Testis (tissue), 3 donors: ENCODE data around the gene MTFMT. TPM values are rescaled to one million over a fixed set of nuclear protein-coding genes. Genes with fewer than 3 reads are reported as not detected.
A peak's percentile ranks its signal among the peaks of the same experiment; 100 is the strongest.

Experiments
- DNase-seq: peaks from one replicate; pipeline ENCODE4 v3.0.0-alpha.2; 2019
- H3K27ac ChIP-seq, 2 donors: fragments of 200-600 bp; sonication (generic); one replicate each; pipeline ENCODE4 v1.5.1; 2019
- H3K27me3 ChIP-seq: fragments of 200-600 bp; sonication (generic); one replicate; pipeline ENCODE4 v1.5.1; 2019
- H3K36me3 ChIP-seq: fragments of 200-600 bp; sonication (generic); one replicate; pipeline ENCODE4 v1.5.1; 2017; ENCODE audit warnings: low read depth; ENCODE audit errors: missing control alignments
- H3K4me1 ChIP-seq: fragments of 200-600 bp; sonication (generic); one replicate; pipeline ENCODE4 v1.5.1; 2019
- H3K4me3 ChIP-seq, 2 donors: fragments of 200-600 bp; sonication (generic); one replicate each; pipeline ENCODE4 v1.5.1; 2017 to 2019
- H3K9me3 ChIP-seq: fragments of 200-600 bp; sonication (generic); one replicate; pipeline ENCODE4 v1.5.1; 2017
- CTCF ChIP-seq, 3 experiments: fragments of 450-650 bp in 2 of 3; fragments of 200-600 bp in 1 of 3; sonication (generic) in 1 of 3; IDR thresholded peaks; one replicate each; pipeline ENCODE4 v1.5.1; 2016 to 2019; ENCODE audit warnings: antibody characterized with exemption in 3 of 3, mild to moderate bottlenecking in 2 of 3, moderate library complexity in 1 of 3
- POLR2A ChIP-seq: fragments of 450-650 bp; IDR thresholded peaks from one replicate; pipeline ENCODE4 v1.6.1; 2017; ENCODE audit warnings: antibody characterized with exemption, mild to moderate bottlenecking, moderate library complexity
- WGBS, 2 donors: methylation state at CpG; one replicate each; pipeline ENCODE4 v1.1.5; 2018; 5-methylcytosine and 5-hydroxymethylcytosine counted together
- intact Hi-C: fragments of 100-400 bp; cut with DNase I; formaldehyde crosslinking; loops from one replicate; pipeline ENCODE4 v1.15.1; 2023; ENCODE audit warnings: low total_unique reads
- polyA plus RNA-seq: library from polyadenylated mRNA; stranded (reverse); fragments of 350-450 nt; fragmentation: Illumina TruSeq; extraction: RNeasy Lipid Tissue Mini Kit (QIAGEN cat#74804); gene quantifications from one replicate; pipeline ENCODE4 v1.2.3, GENCODE V29; 2014; ENCODE audit warnings: low read depth, low replicate concordance; ENCODE audit not compliant: insufficient read depth
- total RNA-seq, 2 donors: library from RNA; depleted of rRNA; stranded (reverse); fragments of >200 nt; gene quantifications; one replicate each; pipeline ENCODE4 v1.2.3, GENCODE V29; 2016

MTFMT gene
- total and polyA plus RNA-seq, 3 donors from 2014 or later = 12.1 to 34.4 (median 33.9) TPM

GRCh38 chr15:64997066-64997465, 32.4 kb downstream of the MTFMT start:
- no peaks in the 10 kb centered on the region for H3K4me1 ChIP-seq
- H3K36me3 ChIP-seq = no peaks in the 10 kb centered on the region
- H3K27ac ChIP-seq = no peak overlapping the region
- WGBS, 2 donors = 78 to 83% methylated on average over 5 of the region's 5 CpGs
- intact Hi-C loops = no loop called here
- no peak overlapping the region for H3K4me3 ChIP-seq
- H3K9me3 ChIP-seq = no peaks in the 10 kb centered on the region
- H3K27me3 ChIP-seq = no peaks in the 10 kb centered on the region
- no peak for DNase-seq
- no peak for TF ChIP-seq CTCF (IDR thresholded peaks at IDR 0.05)
- no peak for TF ChIP-seq POLR2A

- 79 to 88% methylated on average over 1 of the region's 1 CpG for WGBS, 2 donors
- no peak for TF ChIP-seq POLR2A
- TF ChIP-seq CTCF (IDR thresholded peaks at IDR 0.05) = no peak
- intact Hi-C loops = no loop called here
These were observed 36.1 kb downstream of the MTFMT start for GRCh38 chr15:64993290-64993689.

GRCh38 chr15:64991536-64992135, 37.8 kb downstream of the MTFMT start:
- no peak for DNase-seq
- peaks cover 7% of the 10 kb centered on the region for H3K4me1 ChIP-seq
- 37 to 49% methylated on average over 2 of the region's 2 CpGs for WGBS, 2 donors
- no peak for TF ChIP-seq POLR2A
- no peak for TF ChIP-seq CTCF (IDR thresholded peaks at IDR 0.05)
- H3K36me3 ChIP-seq = no peaks in the 10 kb centered on the region
- H3K27ac ChIP-seq = no peak overlapping the region
- no peaks in the 10 kb centered on the region for H3K9me3 ChIP-seq
- no peak overlapping the region for H3K4me3 ChIP-seq
- intact Hi-C loops = no loop called here
- H3K27me3 ChIP-seq = no peaks in the 10 kb centered on the region

More at GRCh38 chr15:64993290-64993689, 36.1 kb downstream of the MTFMT start:
- no peak overlapping the region for H3K4me3 ChIP-seq
- H3K9me3 ChIP-seq = no peaks in the 10 kb centered on the region
- H3K27ac ChIP-seq = no peak overlapping the region
- H3K36me3 ChIP-seq = no peaks in the 10 kb centered on the region
- peaks cover 4% of the 10 kb centered on the region for H3K4me1 ChIP-seq
- no peak for DNase-seq
- H3K27me3 ChIP-seq = no peaks in the 10 kb centered on the region

- H3K27me3 ChIP-seq = no peaks in the 10 kb centered on the region
- peaks cover 19% of the 10 kb centered on the region for H3K4me1 ChIP-seq
- DNase-seq = no peak
- peak overlapping the region; percentile 31 to 97 for H3K27ac ChIP-seq
- intact Hi-C loops = no loop called here
- H3K4me3 ChIP-seq = peak overlapping the region; percentile 84 to 92
- TF ChIP-seq POLR2A = no peak
- TF ChIP-seq CTCF (IDR thresholded peaks at IDR 0.05) = no peak
- H3K36me3 ChIP-seq = no peaks in the 10 kb centered on the region
- H3K9me3 ChIP-seq = no peaks in the 10 kb centered on the region
- 1 to 2% methylated on average over 9 of the region's 9 CpGs for WGBS, 2 donors
These were observed 39.3 kb downstream of the MTFMT start for GRCh38 chr15:64990168-64990470.
